Sigmoid colon (tissue), 7 donors: ENCODE results near the gene GGACT. TPM values are rescaled to one million over a fixed set of nuclear protein-coding genes. Genes with fewer than 3 reads are reported as not detected.

Experiments used
- DNase-seq: peaks from one replicate; pipeline ENCODE4 v3.0.0-alpha.2; 2019
- H3K27ac ChIP-seq, 4 donors: fragments of 200-600 bp; sonication (generic); one replicate each; pipeline ENCODE4 v1.5.1; 2016 to 2019; ENCODE audit warnings: mild to moderate bottlenecking in 1 of 4
- H3K27me3 ChIP-seq, 3 donors: fragments of 200-600 bp; sonication (generic); one replicate each; pipeline ENCODE4 v1.5.1; 2019; ENCODE audit warnings: mild to moderate bottlenecking in 1 of 3
- H3K36me3 ChIP-seq, 4 donors: fragments of 200-600 bp; sonication (generic); one replicate each; pipeline ENCODE4 v1.5.1; 2016 to 2019
- H3K4me1 ChIP-seq, 4 donors: fragments of 200-600 bp; sonication (generic); one replicate each; pipeline ENCODE4 v1.5.1; 2017 to 2019
- H3K4me3 ChIP-seq, 4 donors: fragments of 200-600 bp; sonication (generic); one replicate each; pipeline ENCODE4 v1.5.1; 2017 to 2019; ENCODE audit warnings: mild to moderate bottlenecking in 2 of 4, moderate library complexity in 1 of 4
- H3K9me3 ChIP-seq, 4 donors: fragments of 200-600 bp in 3 of 4; sonication (generic) in 3 of 4; one replicate each; pipeline versions ENCODE4 v1.5.1 to v1.6.1; 2013 to 2019
- CTCF ChIP-seq, 4 experiments: fragments of 450-650 bp in 3 of 4; fragments of 200-600 bp in 1 of 4; IDR thresholded peaks; one replicate each; pipeline ENCODE4 v1.5.1; 2016 to 2019; ENCODE audit warnings: antibody characterized with exemption in 4 of 4, mild to moderate bottlenecking in 3 of 4, moderate library complexity in 2 of 4
- EP300 ChIP-seq, 4 donors: sonication (generic); formaldehyde crosslinking; IDR thresholded peaks; one replicate each; pipeline ENCODE4 v1.6.1; 2017; ENCODE audit warnings: antibody characterized with exemption in 4 of 4
- POLR2A ChIP-seq, 2 donors: fragments of 450-650 bp; IDR thresholded peaks; one replicate each; pipeline ENCODE4 v1.6.1; 2016; ENCODE audit warnings: antibody characterized with exemption in 2 of 2, mild to moderate bottlenecking in 2 of 2, moderate library complexity in 2 of 2
- POLR2AphosphoS5 ChIP-seq, 4 donors: sonication (generic); formaldehyde crosslinking; IDR thresholded peaks; one replicate each; pipeline ENCODE4 v1.6.1; 2017; ENCODE audit warnings: antibody characterized with exemption in 4 of 4
- WGBS, 2 donors: extraction: QIAGEN DNeasy Blood & Tissue Kit; methylation state at CpG; one replicate each; pipeline ENCODE4 v1.1.7; 2013; 5-methylcytosine and 5-hydroxymethylcytosine counted together
- intact Hi-C: fragments of 100-400 bp; cut with DNase I; formaldehyde crosslinking; loops from one replicate; pipeline ENCODE4 v1.15.1; 2023
- polyA plus RNA-seq, 3 donors: library from polyadenylated mRNA; stranded (reverse); fragments of 200-250 nt; gene quantifications; one replicate each; pipeline ENCODE4 v1.2.3, GENCODE V29; 2013
- total RNA-seq, 4 donors: library from RNA; depleted of rRNA; stranded (reverse); fragments of >200 nt; gene quantifications; one replicate each; pipeline ENCODE4 v1.1.0, GENCODE V29; 2016
- donor health status: healthy with polysubstance abuse.
- donor health status: Bipolar disorder and iron deficiency.
- donor health status: healthy.

GGACT gene
- total and polyA plus RNA-seq, 7 donors: 0.99 to 3.0 (median 2.2) TPM

GRCh38 chr13:100566543-100566942 lies 22.0 kb downstream of the GGACT start:
- Histone ChIP-seq H3K36me3 (no peaks in the 10 kb centered on the region), H3K4me3 (no peak overlapping the region), H3K27ac (no peak overlapping the region), H3K9me3 (no peaks in the 10 kb centered on the region), H3K27me3 (no peaks in the 10 kb centered on the region), H3K4me1 (no peaks in the 10 kb centered on the region)
- intact Hi-C loops: no loop called here
- no peak for TF ChIP-seq CTCF (IDR thresholded peaks at IDR 0.05)
- TF ChIP-seq POLR2AphosphoS5 (IDR thresholded peaks at IDR 0.05): no peak
- TF ChIP-seq EP300 (IDR thresholded peaks at IDR 0.05): no peak
- TF ChIP-seq POLR2A (IDR thresholded peaks at IDR 0.05): no peak
- DNase-seq: no peak
- 87 to 93% methylated on average over 6 of the region's 6 CpGs for WGBS, 2 donors

GRCh38 chr13:100565286-100565685 lies 23.3 kb downstream of the GGACT start:
- Histone ChIP-seq H3K9me3 (no peaks in the 10 kb centered on the region), H3K4me3 (no peak overlapping the region), H3K27ac (no peak overlapping the region), H3K27me3 (no peaks in the 10 kb centered on the region), H3K36me3 (no peaks in the 10 kb centered on the region), H3K4me1 (no peaks in the 10 kb centered on the region)
- intact Hi-C loops: no loop called here
- no peak for TF ChIP-seq POLR2AphosphoS5 (IDR thresholded peaks at IDR 0.05)
- TF ChIP-seq EP300 (IDR thresholded peaks at IDR 0.05): no peak
- TF ChIP-seq CTCF (IDR thresholded peaks at IDR 0.05): no peak
- no peak for TF ChIP-seq POLR2A (IDR thresholded peaks at IDR 0.05)
- WGBS, 2 donors: 64 to 73% methylated on average over 8 of the region's 8 CpGs
- no peak for DNase-seq

- Histone ChIP-seq H3K4me1 (no peaks in the 10 kb centered on the region), H3K4me3 (no peak overlapping the region), H3K36me3 (no peaks in the 10 kb centered on the region), H3K27me3 (no peaks in the 10 kb centered on the region), H3K9me3 (no peaks in the 10 kb centered on the region), H3K27ac (no peak overlapping the region)
- WGBS, 2 donors: 83 to 87% methylated on average over 13 of the region's 13 CpGs
- TF ChIP-seq CTCF (IDR thresholded peaks at IDR 0.05) (no peak), POLR2A (IDR thresholded peaks at IDR 0.05) (no peak), POLR2AphosphoS5 (IDR thresholded peaks at IDR 0.05) (no peak), EP300 (IDR thresholded peaks at IDR 0.05) (no peak)
- intact Hi-C loops: no loop called here
- DNase-seq: no peak
These were observed 24.0 kb downstream of the GGACT start for GRCh38 chr13:100564444-100565223.

- 94 to 97% methylated on average over 7 of the region's 7 CpGs for WGBS, 2 donors
- TF ChIP-seq CTCF (IDR thresholded peaks at IDR 0.05) (no peak), POLR2AphosphoS5 (IDR thresholded peaks at IDR 0.05) (no peak), EP300 (IDR thresholded peaks at IDR 0.05) (no peak), POLR2A (IDR thresholded peaks at IDR 0.05) (no peak)
- DNase-seq: no peak
- no peak overlapping the region for H3K27ac ChIP-seq
- H3K36me3 ChIP-seq: no peaks in the 10 kb centered on the region
- H3K4me1 ChIP-seq: no peaks in the 10 kb centered on the region
- no peak overlapping the region for H3K4me3 ChIP-seq
- no peaks in the 10 kb centered on the region for H3K27me3 ChIP-seq
- intact Hi-C loops: no loop called here
- H3K9me3 ChIP-seq: no peaks in the 10 kb centered on the region
These were observed 24.8 kb downstream of the GGACT start for GRCh38 chr13:100563779-100564178.
